Inflammatory macrophage treated with lipopolysaccharide for 4 hours (primary cell): Measurements from ENCODE around the gene PRMT7.
"Not testable (repeated sequence)": the region's sequence is repeated elsewhere in the genome, so short reads cannot be mapped to it uniquely, and the experiment has no call there.

ENCODE experiments used
- DNase-seq: peaks from one replicate; pipeline ENCODE4 v3.0.0-alpha.2; 2020

The PRMT7 gene

DNA sequence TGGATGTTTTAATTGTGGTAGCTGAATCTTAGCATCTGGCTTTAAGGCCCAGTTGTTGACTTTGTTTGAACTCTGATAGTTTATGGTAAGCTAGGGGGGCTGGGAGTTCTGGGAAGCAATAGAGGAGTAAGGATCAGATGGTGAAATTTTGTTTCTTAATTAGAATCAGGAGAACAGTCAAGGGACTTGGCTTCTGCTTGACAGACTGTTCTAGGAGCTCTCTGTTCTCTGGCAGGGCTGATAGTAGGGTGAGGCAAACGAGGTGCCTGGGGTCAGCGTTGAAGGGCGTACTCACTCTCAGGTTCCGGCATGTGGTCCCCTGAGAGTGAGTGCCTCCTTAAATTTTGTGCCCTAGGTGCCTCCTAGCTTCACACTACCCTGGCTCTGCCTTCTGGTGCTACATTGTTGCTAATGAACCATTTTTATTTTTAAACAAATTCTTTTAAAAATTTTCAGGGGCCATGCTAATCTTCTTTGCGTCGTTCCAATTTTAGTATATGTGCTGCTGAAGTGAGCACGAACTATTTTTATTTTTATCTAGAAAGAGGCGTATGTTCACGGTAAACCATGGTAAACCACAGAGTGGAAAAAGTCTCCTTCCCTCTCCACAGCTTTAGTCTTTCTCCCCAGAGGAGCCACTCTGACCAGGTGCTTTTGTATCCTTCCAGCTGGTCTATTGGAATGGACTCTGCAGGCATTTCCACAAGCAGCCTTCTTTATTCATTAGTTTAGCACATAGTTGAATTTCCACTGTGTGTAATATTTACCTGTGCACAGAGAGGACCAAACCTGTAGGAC is 26.8 kb upstream of the PRMT7 start:
- DNase-seq, result no peak

DNA sequence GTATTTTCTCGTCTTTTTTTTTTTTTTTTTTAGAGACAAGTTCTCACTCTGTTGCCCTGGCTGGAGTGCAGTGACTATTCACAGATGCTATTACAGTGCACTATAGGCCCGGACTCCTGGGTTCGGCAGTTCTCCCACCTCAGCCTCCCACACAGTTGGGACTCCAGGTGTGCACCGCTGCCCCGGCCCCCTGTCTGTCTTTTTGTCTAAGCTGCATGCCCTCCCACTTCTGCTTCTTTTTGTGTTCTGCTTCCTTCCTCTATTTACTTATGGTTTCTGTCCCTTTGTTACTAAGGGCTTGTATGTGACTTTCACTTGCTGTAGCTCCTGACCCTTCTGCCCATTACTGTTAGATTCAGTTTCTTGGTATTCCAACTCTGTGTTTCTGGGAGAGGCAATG is 26.0 kb upstream of the PRMT7 start:
- peak; percentile 68 for DNase-seq

DNA sequence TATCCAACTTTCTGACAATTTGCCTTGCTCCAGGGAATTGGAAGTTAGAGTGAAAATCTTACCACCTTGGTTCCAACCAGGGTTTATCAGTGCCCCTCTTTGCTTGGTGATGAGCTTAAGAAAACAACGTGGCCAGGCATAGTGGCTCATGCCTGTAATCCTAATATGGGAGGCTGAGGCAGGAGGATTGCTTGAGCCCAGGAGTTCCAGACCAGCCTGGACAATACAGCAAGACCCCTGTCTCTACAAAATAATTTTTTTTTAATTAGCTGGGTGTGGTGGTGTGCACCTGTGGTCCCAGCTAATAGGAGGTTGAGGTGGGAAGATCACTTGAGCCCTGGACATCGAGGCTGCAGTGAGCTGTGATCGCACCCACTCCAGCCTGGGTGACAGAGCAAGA is 25.1 kb upstream of the PRMT7 start:
- no peak for DNase-seq

GRCh38 chr16:68286153-68287074 is 24.4 kb upstream of the PRMT7 start:
- peak; percentile 38 for DNase-seq

DNA sequence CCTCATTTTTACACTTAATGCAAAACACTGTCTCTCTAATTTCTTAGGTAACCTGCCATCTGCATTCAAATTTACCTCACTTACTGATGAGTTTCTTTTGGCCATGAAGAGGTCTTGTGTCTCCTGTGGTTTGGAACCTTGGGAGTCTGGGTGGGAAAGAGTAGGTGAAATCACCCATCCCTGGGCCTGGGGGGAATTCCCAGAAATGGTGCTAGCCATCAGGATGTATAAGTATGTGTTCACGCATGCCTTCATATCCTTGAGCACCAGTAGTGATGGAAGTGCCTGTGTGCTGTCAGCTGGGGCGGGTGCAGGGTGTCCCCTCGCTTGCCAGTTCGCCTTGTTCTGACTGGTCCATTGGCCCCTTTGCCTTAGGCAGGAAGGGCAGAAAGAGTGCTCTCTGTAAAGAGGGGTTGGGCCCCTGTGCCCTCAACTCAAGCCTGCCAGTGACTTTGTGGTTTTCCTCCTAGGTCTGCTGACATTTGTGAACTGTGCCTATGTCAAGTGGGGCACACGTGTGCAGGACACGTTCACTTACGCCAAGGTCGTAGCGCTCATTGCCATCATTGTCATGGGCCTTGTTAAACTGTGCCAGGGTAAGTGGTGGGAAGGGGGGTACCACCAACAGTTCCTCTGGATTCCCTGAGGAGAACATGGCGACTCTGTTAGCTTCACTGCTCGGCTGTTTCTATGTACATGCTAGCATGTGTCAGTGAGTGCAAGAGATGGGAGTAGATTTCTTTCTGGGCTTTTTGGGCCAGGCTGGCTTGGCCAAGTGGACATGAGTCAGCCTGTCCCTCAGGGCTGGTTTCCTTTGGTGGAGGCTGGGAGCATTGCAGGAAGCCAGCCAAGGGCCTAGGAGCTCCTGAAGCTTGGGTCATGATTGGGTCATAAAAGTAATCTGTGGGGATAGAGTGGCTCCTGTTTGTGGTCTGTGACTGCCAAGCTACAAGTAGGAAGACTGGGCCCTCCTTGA is 23.3 kb upstream of the PRMT7 start:
- peak; percentile 50 for DNase-seq

- DNase-seq, result no peak
These were observed 22.6 kb upstream of the PRMT7 start for GRCh38 chr16:68288252-68288650.

DNA sequence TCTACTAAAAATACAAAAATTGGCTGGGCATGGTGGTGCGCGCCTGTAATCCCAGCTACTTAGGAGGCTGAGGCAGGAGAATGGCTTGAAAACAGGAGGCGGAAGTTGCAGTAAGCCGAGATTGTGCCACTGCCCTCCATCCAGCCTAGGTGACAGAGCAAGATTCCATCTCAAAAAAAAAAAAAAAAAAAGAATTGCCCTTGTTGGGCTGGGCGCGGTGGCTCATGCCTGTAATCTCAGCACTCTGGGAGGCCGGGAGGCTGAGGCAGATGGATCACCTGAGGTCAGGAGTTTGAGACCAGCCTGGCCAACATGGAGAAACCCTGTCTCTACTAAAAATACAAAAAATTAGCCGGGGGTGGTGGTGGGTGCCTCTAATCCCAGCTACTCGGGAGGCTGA is 22.0 kb upstream of the PRMT7 start:
- DNase-seq, result not testable (repeated sequence)

GRCh38 chr16:68289202-68289601 is 21.6 kb upstream of the PRMT7 start:
- DNase-seq, result no peak

- peak; percentile 66 for DNase-seq
These were observed 21.0 kb upstream of the PRMT7 start for GRCh38 chr16:68289621-68290329.

GRCh38 chr16:68290450-68290849 is 20.4 kb upstream of the PRMT7 start:
- DNase-seq, result no peak

GRCh38 chr16:68291227-68291626 is 19.6 kb upstream of the PRMT7 start:
- peak; percentile 48 for DNase-seq

DNA sequence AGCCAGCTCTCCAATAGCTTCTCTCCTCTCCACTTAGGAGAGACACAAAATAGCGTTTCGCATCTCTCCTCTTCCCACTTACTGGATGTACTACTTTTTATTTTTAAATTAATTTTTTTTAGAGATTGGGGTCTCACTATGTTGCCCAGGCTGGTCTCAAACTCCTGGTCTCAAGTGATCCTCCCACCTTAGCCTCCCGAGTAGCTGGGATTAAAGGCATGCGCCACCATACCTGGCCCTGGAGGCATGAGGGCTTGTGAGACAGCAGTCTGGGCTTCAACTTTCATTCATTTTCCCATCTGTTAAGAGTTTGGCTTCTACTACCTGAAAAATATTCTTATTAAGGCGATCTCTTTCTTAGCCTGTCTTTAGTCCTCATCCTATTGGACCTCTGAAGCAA is 18.4 kb upstream of the PRMT7 start:
- no peak for DNase-seq

DNA sequence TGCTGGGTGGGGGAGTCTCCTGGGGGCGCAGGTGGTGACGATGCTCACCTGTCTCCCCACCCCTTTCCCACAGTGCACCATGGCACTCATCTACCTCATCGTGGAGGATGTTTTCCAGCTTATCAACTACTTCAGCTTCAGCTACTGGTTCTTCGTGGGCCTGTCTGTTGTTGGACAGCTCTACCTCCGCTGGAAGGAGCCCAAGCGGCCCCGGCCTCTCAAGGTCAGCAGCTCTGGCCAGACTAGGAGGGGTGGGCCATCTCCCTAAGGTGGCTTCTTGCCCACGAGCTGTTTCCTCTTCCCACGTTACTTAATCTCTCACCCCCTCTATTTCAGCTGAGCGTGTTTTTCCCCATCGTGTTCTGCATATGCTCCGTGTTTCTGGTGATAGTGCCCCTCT is 14.5 kb upstream of the PRMT7 start:
- DNase-seq, result no peak

- DNase-seq, result peak; percentile 47
These were observed 14.1 kb upstream of the PRMT7 start for GRCh38 chr16:68296693-68297092.

DNA sequence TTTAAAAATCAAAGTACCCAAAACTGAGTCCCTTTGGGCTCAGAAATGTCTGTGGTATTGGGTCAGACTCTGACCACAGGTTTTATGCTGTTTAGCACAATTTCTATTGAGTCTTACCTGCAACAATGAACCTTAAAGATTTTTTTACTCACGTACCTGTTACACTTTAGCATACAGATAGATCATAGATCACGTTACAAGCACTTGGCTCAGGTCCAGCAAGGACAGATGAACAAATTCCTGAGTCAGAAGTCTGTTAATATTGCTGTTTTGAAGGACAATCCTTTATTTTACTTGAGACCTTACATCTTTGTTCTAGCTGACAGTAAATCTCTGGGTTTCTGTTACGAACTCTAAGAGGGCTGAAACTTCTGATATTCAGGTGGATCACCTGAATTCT is 12.9 kb upstream of the PRMT7 start:
- no peak for DNase-seq

DNA sequence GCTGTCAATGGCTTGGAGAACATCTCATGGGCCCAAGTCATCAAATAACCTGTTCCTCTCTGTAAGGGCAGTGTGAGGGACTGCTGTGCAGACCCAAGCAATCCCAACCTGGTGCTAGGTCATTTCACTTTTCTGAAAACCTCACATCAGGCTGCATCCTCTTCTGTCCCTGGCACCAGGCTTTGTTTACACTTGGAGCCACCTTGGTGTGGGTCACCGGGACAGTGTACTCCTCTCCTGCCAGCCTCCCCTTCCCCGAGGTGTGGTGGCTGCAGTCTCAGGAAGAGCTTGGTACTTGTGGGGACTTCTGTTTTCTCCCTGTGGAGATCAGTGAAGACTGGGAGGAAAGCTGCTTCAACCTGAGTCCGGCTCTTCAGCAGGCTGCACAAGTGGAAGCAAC is 12.5 kb upstream of the PRMT7 start:
- no peak for DNase-seq

- no peak for DNase-seq
These were observed 11.8 kb upstream of the PRMT7 start for GRCh38 chr16:68298907-68299561.

DNA sequence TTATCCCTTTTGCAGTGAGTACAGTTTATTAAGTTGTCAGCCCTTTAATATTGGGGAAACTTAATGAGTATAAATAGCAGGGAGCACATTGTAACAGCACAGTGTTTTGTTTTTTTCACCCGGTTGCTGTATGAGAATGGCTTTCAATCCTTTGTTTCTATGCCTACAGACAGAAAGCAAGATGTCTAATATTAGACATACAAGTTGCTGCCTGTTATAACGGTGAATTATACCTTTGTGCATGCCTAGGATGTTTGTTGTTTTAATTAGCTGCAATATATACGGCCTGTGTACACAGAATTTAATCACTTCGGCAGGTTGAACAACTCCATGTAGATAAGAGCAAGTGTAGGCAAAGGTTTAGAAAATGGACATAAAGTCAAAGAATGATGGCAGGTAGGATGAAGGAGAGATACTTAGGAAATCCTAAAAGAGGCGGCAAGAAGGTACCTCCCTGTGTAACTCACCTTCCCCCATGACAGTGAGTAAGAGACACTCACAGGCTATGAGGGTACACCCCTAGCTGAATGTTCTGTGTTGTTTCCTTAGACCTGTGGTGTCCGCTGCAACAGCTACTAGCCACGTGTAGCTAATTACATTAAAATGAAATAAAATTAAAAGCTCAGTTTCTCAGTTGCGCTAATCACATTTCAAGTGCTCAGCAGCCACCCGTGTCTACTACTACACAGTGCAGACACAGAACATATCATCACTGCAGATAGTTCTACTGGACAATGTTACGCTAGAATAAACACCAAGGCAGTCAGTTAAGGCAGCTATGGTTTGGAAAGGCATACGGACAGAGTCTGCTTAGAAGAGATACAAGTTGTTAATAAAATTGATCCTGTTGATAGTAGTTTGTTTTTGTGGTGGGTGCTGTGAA is 11.0 kb upstream of the PRMT7 start:
- no peak for DNase-seq

DNA sequence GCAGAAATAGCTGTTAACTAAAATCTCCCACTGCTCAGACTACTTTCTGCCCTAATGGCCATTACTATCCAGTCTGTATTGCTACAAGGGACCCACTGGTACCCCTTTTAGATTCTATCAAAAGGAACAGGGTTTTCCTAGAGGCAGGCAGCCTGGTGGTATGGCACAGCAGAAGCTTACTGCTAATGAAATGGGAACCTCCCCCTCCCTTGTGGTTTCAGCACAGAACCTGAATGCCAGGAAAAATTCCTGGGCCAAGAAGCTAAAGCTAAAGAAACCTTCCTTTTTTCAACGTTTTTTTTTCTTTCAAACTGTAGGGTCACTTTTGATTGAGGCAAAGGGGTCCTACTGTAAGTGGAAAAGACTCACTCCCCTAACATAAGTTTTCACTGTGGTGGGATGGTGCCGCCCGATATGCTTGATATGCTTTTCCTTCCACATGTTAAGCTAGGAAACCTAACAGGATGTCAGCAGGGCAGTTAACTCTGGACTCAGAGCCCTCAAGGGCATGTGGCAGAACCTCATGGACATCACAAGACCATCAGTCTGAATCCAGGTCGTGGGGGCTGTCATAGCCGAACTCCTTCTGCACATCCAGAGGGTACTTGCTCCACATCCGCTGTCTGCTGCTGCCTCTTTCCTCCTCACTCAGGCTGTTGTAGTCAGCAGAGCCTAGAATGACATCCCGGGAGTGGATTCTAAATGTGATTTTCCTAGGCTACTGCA is 9.9 kb upstream of the PRMT7 start:
- DNase-seq, result no peak

DNA sequence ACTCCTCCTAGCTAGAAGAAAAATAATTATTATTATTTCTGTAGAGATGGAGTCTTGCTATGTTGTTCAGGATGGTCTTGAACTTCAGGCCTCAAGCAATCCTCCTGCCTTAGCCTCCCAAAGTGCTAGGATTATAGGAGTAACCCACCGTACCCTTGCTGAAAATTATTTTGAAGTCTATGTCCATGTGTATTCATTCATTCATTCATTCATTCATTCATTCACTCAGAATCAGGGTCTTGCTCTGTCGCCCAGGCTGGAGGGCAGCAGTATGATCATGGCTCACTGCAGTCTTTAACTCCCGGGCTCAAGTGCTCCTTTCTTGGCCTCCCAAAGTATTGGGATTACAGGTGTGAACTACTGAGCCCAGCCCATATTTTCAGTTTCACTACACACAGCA is 4.2 kb upstream of the PRMT7 start:
- DNase-seq, result no peak
